GM10266 (cell line): ENCODE results near the gene EDC3.

ENCODE experiments used
- DNase-seq: peaks from one replicate; pipeline ENCODE4 v3.0.0; 2012; ENCODE audit errors: extremely low spot score
- CTCF ChIP-seq: IDR thresholded peaks from 2 replicates; pipeline ENCODE4 v1.5.1; 2012; ENCODE audit warnings: mild to moderate bottlenecking, low read depth; ENCODE audit not compliant: control insufficient read depth, insufficient read depth; ENCODE audit errors: missing control alignments

EDC3 gene

GRCh38 chr15:74696808-74697207, 984 bp upstream of the EDC3 start:
- DNase-seq: no peak
- no peak for TF ChIP-seq CTCF

GRCh38 chr15:74696398-74696729, 540 bp upstream of the EDC3 start:
- TF ChIP-seq CTCF: no peak
- DNase-seq: no peak

- TF ChIP-seq CTCF: no peak
- DNase-seq: no peak
These were observed 3.5 kb downstream of the EDC3 start for GRCh38 chr15:74692327-74692726.

- DNase-seq: no peak
- no peak for TF ChIP-seq CTCF
These were observed 12.1 kb downstream of the EDC3 start for GRCh38 chr15:74683758-74684157.

GRCh38 chr15:74682954-74683353, 12.9 kb downstream of the EDC3 start:
- no peak for TF ChIP-seq CTCF

GRCh38 chr15:74680456-74680855, 15.4 kb downstream of the EDC3 start:
- DNase-seq: no peak
- no peak for TF ChIP-seq CTCF

More at GRCh38 chr15:74682954-74683353, 12.9 kb downstream of the EDC3 start:
- no peak for DNase-seq

- no peak for TF ChIP-seq CTCF
These were observed 19.0 kb downstream of the EDC3 start for GRCh38 chr15:74676801-74677200.

More at GRCh38 chr15:74676801-74677200, 19.0 kb downstream of the EDC3 start:
- no peak for DNase-seq
